ENCODE measurements around the gene KANSL1. TPM values are rescaled to one million over a fixed set of nuclear protein-coding genes. Genes with fewer than 3 reads are reported as not detected.
A peak's percentile ranks its signal among the peaks of the same experiment; 100 is the strongest.
"Not testable (repeated sequence)": the region's sequence is repeated elsewhere in the genome, so short reads cannot be mapped to it uniquely, and the experiment has no call there.

Gene KANSL1
- total and polyA plus RNA-seq, 9 of the 15 experiments (the other 6 are each of a cell fraction or from before 2014, with no cell fraction given) = 3.6 to 55.4 (median 31.8) TPM

DNA sequence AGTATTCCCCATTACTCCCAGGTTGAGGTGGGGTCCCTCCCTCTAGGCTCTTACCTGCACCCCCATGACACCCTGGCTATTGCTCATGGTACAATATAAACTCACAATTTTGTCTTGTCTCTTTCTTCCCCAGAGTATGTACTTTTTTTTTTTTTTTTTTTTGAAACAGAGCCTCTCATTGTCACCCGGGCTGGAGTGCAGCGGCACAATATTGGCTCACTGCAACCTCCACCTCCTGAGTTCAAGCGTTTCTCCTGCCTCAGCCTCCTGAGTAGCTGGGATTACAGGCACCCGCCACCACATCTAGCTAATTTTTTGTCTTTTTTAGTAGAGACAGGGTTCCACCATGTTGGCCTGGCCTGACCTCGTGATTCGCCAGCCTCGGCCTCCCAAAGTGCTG lies 8.5 kb downstream of the KANSL1 start:
- H3K79me2 ChIP-seq (ENCODE audit: control insufficient read depth, insufficient read depth, low read length) = peaks cover 100% of the 10 kb centered on the region
- CTCF ChIA-PET (ENCODE audit: low intra/inter-chr PET ratio) = no interaction called here
- DNase-seq (ENCODE audit: extremely low read depth in 1 of 4, low spot score in 3 of 4) (no peak), ATAC-seq (no peak), FAIRE-seq (no peak)
- H3K36me3 ChIP-seq (ENCODE audit: control insufficient read depth, insufficient read depth, low read length) = peaks cover under 1% of the 10 kb centered on the region; the same call in 2 of the 3 replicates
- POLR2A ChIA-PET = interaction anchor here (0.7 to 4.0 kb wide), 5 partner anchors 8 to 20 kb away, joined by 3 to 24 read pairs (median 4); partner anchors contain the start of gene KANSL1
- no peak overlapping the region for H3K27ac ChIP-seq (ENCODE audit: extremely low read depth, low read depth, low read length)
- H3K27me3 ChIP-seq (ENCODE audit: control insufficient read depth in 2 of 2, insufficient read depth in 2 of 2, low read length in 2 of 2) = no peaks in the 10 kb centered on the region
- peaks cover 4% of the 10 kb centered on the region for H3K9me1 ChIP-seq (ENCODE audit: control insufficient read depth, insufficient read depth, low read length)
- no peak overlapping the region for H3K4me3 ChIP-seq
- TF ChIP-seq RUNX1 (IDR thresholded peaks at IDR 0.05; ENCODE audit: low read depth) (no peak), GATAD2B (IDR thresholded peaks at IDR 0.05; ENCODE audit: borderline replicate concordance) (no peak), SAFB (IDR thresholded peaks at IDR 0.05; ENCODE audit: borderline replicate concordance, low read depth, low read length) (no peak), ZFX (CRISPR knock-in tag; IDR thresholded peaks at IDR 0.05) (peak; percentile 7; the same call in 1 of the 2 replicates), HMG20A (CRISPR knock-in tag; conservative IDR thresholded peaks at IDR 0.05) (no peak)
- intact Hi-C loops (cut with micrococcal nuclease) = no loop called here
- H3K9ac ChIP-seq (ENCODE audit: insufficient read depth in 1 of 2, low read depth in 2 of 2, low read length in 2 of 2) = peak overlapping the region in 1 of 2 experiments; percentile 50; a peak in 1 of 4 replicates
- H3K4me1 ChIP-seq (replicated peaks in 1 of 2; ENCODE audit: control insufficient read depth in 2 of 2, insufficient read depth in 2 of 2, low read length in 2 of 2) = peaks cover 45 to 70% of the 10 kb centered on the region in 2 experiments
- H3K4me2 ChIP-seq (ENCODE audit: insufficient read depth, low read length) = peak overlapping the region; percentile 2; the same call in 1 of the 2 replicates
- no peaks in the 10 kb centered on the region for H3K9me3 ChIP-seq (replicated peaks; ENCODE audit: control insufficient read depth, insufficient read depth, low read depth, low read length)
- in situ Hi-C loops (cut with MboI) = no loop called here
- WGBS (ENCODE audit: insufficient coverage, low coverage, missing lambda C conversion rate) = 77% methylated on average over 7 of the region's 7 CpGs
- peaks cover 54% of the 10 kb centered on the region for H4K20me1 ChIP-seq (replicated peaks; ENCODE audit: control insufficient read depth, insufficient read depth, low read length)
- BruUV-seq (replicated peaks) = no TSS peak
- H2AFZ ChIP-seq (ENCODE audit: low read depth, low read length) = no peak overlapping the region

DNA sequence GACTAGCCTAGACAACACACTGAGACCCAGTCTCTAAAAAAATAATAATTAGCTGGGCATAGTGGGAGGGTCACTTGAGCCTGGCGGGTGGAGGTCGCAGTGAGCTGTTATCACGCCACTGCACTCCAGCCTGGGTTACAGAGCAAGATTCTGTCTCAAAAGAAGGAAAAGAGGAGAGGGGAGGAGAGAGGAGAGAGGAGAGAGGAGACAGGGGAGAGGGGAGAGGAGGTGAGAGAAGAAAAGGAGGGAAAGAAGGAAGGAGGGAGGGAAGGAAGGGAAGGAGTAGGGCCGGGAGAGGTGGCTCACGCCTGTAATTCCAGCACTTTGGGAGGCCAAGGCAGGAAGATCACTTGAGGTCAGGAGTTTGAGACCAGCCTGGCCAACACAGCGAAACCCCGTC lies 9.8 kb downstream of the KANSL1 start:
- H3K27me3 ChIP-seq (ENCODE audit: control insufficient read depth in 2 of 2, insufficient read depth in 2 of 2, low read length in 2 of 2); CTCF ChIA-PET (ENCODE audit: low intra/inter-chr PET ratio); in situ Hi-C loops (cut with MboI); H3K4me3 ChIP-seq; FAIRE-seq; H3K9me1 ChIP-seq (ENCODE audit: control insufficient read depth, insufficient read depth, low read length); H2AFZ ChIP-seq (ENCODE audit: low read depth, low read length); H3K36me3 ChIP-seq (ENCODE audit: control insufficient read depth, insufficient read depth, low read length); BruUV-seq (replicated peaks); intact Hi-C loops (cut with micrococcal nuclease); H3K9me3 ChIP-seq (replicated peaks; ENCODE audit: control insufficient read depth, insufficient read depth, low read depth, low read length): not testable (repeated sequence)
- DNase-seq (ENCODE audit: extremely low read depth in 1 of 4, low spot score in 3 of 4) (peak in 1 of 4 experiments; percentile 54), ATAC-seq (peak; percentile 39)
- peak overlapping the region; percentile 29; the same call in 2 of the 3 replicates for H3K27ac ChIP-seq (ENCODE audit: extremely low read depth, low read depth, low read length)
- peak overlapping the region; percentile 44 for H3K4me2 ChIP-seq (ENCODE audit: insufficient read depth, low read length)
- POLR2A ChIA-PET = interaction anchor here (0.6 to 4.0 kb wide), 13 partner anchors 8 to 1035 kb away, joined by 3 to 24 read pairs (median 4); partner anchors contain the start of gene KANSL1
- peaks cover 49% of the 10 kb centered on the region for H4K20me1 ChIP-seq (replicated peaks; ENCODE audit: control insufficient read depth, insufficient read depth, low read length)
- H3K79me2 ChIP-seq (ENCODE audit: control insufficient read depth, insufficient read depth, low read length) = peaks cover 100% of the 10 kb centered on the region
- H3K9ac ChIP-seq (ENCODE audit: insufficient read depth in 1 of 2, low read depth in 2 of 2, low read length in 2 of 2) = peak overlapping the region in 1 of 2 experiments; percentile 82; a peak in 2 of 4 replicates
- peaks cover 37 to 70% of the 10 kb centered on the region in 2 experiments for H3K4me1 ChIP-seq (replicated peaks in 1 of 2; ENCODE audit: control insufficient read depth in 2 of 2, insufficient read depth in 2 of 2, low read length in 2 of 2)
- 20% methylated on average over 7 of the region's 7 CpGs for WGBS (ENCODE audit: insufficient coverage, low coverage, missing lambda C conversion rate)
- TF ChIP-seq TAL1 (IDR thresholded peaks at IDR 0.05) (peak; percentile 51; the same call in 1 of the 2 replicates), ARID1B (IDR thresholded peaks at IDR 0.05) (peak; percentile 77), DPF2 (IDR thresholded peaks at IDR 0.05) (peak; percentile 84), CBFA2T3 (IDR thresholded peaks at IDR 0.05) (peak; percentile 60), SUPT5H (IDR thresholded peaks at IDR 0.05) (0 out of 2 replicates have a peak, but pooled peaks have one; percentile 25), SMARCE1 (IDR thresholded peaks at IDR 0.05) (peak; percentile 72), EHMT2 (IDR thresholded peaks at IDR 0.05) (peak; percentile 74; the same call in 1 of the 2 replicates), MIER1 (IDR thresholded peaks at IDR 0.05; ENCODE audit: low read depth) (0 out of 2 replicates have a peak, but pooled peaks have one; percentile 41)
- TF ChIP-seq, protein P1, sequence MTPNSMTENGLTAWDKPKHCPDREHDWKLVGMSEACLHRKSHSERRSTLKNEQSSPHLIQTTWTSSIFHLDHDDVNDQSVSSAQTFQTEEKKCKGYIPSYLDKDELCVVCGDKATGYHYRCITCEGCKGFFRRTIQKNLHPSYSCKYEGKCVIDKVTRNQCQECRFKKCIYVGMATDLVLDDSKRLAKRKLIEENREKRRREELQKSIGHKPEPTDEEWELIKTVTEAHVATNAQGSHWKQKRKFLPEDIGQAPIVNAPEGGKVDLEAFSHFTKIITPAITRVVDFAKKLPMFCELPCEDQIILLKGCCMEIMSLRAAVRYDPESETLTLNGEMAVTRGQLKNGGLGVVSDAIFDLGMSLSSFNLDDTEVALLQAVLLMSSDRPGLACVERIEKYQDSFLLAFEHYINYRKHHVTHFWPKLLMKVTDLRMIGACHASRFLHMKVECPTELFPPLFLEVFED (CRISPR knock-in tag; conservative IDR thresholded peaks at IDR 0.05) = peak; percentile 83; the same call in 1 of the 2 replicates
- TF ChIP-seq, protein P2, sequence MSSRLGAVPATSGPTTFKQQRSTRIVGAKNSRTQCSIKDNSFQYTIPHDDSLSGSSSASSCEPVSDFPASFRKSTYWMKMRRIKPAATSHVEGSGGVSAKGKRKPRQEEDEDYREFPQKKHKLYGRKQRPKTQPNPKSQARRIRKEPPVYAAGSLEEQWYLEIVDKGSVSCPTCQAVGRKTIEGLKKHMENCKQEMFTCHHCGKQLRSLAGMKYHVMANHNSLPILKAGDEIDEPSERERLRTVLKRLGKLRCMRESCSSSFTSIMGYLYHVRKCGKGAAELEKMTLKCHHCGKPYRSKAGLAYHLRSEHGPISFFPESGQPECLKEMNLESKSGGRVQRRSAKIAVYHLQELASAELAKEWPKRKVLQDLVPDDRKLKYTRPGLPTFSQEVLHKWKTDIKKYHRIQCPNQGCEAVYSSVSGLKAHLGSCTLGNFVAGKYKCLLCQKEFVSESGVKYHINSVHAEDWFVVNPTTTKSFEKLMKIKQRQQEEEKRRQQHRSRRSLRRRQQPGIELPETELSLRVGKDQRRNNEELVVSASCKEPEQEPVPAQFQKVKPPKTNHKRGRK (tag; IDR thresholded peaks at IDR 0.05) = peak; percentile 36; the same call in 1 of the 2 replicates

Measured in K562 (cell line).